ENCODE data around the gene PXDN.

Gene PXDN

GRCh38 chr2:1674276-1674675, 70.0 kb downstream of the PXDN start:
- H3K27ac ChIP-seq (ENCODE audit: low read depth, low read length), result no peak overlapping the region
- no peaks in the 10 kb centered on the region for H3K79me2 ChIP-seq (ENCODE audit: control insufficient read depth, low read length)
- no peaks in the 10 kb centered on the region for H3F3A ChIP-seq (ENCODE audit: control insufficient read depth, insufficient read depth)
- no peaks in the 10 kb centered on the region for H3K4me1 ChIP-seq (ENCODE audit: control insufficient read depth, low read length)
- H4K20me1 ChIP-seq (ENCODE audit: control insufficient read depth, insufficient read depth, low read depth, low read length), result no peaks in the 10 kb centered on the region
- TF ChIP-seq, protein P1, sequence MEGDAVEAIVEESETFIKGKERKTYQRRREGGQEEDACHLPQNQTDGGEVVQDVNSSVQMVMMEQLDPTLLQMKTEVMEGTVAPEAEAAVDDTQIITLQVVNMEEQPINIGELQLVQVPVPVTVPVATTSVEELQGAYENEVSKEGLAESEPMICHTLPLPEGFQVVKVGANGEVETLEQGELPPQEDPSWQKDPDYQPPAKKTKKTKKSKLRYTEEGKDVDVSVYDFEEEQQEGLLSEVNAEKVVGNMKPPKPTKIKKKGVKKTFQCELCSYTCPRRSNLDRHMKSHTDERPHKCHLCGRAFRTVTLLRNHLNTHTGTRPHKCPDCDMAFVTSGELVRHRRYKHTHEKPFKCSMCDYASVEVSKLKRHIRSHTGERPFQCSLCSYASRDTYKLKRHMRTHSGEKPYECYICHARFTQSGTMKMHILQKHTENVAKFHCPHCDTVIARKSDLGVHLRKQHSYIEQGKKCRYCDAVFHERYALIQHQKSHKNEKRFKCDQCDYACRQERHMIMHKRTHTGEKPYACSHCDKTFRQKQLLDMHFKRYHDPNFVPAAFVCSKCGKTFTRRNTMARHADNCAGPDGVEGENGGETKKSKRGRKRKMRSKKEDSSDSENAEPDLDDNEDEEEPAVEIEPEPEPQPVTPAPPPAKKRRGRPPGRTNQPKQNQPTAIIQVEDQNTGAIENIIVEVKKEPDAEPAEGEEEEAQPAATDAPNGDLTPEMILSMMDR (IDR thresholded peaks at IDR 0.05; ENCODE audit: low read depth, low read length, poor library complexity, severe bottlenecking), result no peak
- no peak for TF ChIP-seq EZH2phosphoT487 (IDR thresholded peaks at IDR 0.05; ENCODE audit: borderline replicate concordance, low read length)
- no peaks in the 10 kb centered on the region for H3K9me2 ChIP-seq (replicated peaks; ENCODE audit: control insufficient read depth, low read length)
- no peak overlapping the region for H3K4me3 ChIP-seq (ENCODE audit: low read length)
- peaks cover 18% of the 10 kb centered on the region; the same call in 1 of the 2 replicates for H3K9me3 ChIP-seq (ENCODE audit: control insufficient read depth, insufficient read depth, low read length)
- H3K4me2 ChIP-seq (ENCODE audit: low read length), result no peak overlapping the region
- no peaks in the 10 kb centered on the region for H3K36me3 ChIP-seq (ENCODE audit: control insufficient read depth, low read length)
- H3K27me3 ChIP-seq (ENCODE audit: control insufficient read depth, low read length), result no peaks in the 10 kb centered on the region

DNA sequence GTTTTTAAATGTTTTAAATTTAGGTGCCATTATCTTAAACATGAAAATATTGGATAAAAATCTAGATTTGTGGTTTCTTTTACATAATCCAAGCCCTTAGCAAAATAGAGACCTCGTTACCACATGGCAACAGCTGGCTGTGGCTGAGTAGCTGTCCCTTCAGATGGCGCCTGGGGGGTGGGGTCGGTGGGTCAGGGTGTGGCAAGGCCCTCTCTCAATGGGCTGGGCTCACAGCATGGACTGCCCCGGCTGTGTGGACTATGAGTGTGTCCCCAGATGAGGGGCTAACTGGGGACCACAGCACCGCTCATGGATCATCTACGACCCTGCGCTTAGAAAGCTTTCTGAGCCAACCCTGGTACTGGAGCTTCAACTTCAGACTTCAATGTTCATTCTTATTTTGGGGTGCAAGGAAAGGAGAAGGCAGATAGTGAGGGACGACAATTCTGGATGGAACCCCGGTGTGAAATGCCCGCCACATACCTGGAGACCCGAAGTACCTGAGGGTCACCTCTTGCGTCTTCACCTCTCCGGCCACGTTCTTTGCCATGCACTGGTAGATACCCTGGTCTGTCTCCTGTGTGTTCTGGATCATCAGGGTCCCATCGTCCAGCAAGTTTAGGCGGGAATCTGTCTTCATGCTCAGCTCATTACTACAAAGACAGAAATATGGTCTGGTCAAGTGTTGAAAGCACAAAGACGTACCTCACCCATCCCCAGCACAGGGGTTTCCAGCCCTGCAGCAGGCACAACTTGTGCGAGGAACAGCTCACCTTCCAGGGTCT, 71.0 kb downstream of the PXDN start:
- Histone ChIP-seq H3K27me3 (ENCODE audit: control insufficient read depth, low read length) (no peaks in the 10 kb centered on the region), H3K9me3 (ENCODE audit: control insufficient read depth, insufficient read depth, low read length) (peaks cover 13% of the 10 kb centered on the region; the same call in 1 of the 2 replicates), H3K36me3 (ENCODE audit: control insufficient read depth, low read length) (no peaks in the 10 kb centered on the region)

DNA sequence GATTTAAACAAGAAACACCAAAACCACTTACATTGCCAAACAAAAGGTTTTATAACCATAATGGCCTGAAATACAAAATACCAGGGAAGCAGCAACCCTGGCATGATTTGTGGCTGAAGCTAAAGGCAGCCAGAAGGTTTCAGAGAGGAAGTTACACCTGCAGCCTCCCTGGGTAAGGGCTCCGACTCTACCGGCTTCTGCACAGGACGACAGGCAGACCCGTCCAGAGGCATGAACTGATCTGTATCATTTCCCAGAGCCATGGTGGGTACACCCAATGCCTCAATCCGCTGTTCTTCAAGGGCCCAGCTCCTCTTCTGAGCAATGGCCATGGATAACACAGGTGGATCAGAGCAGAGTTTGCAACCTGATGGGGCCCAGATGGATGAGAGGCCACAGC, 71.6 kb downstream of the PXDN start:
- no peaks in the 10 kb centered on the region for H4K20me1 ChIP-seq (ENCODE audit: control insufficient read depth, insufficient read depth, low read depth, low read length)
- no peak overlapping the region for H3K4me2 ChIP-seq (ENCODE audit: low read length)
- H3K27me3 ChIP-seq (ENCODE audit: control insufficient read depth, low read length), result no peaks in the 10 kb centered on the region
- no peaks in the 10 kb centered on the region for H3K36me3 ChIP-seq (ENCODE audit: control insufficient read depth, low read length)
- H3K79me2 ChIP-seq (ENCODE audit: control insufficient read depth, low read length), result no peaks in the 10 kb centered on the region
- no peaks in the 10 kb centered on the region for H3K4me1 ChIP-seq (ENCODE audit: control insufficient read depth, low read length)
- H3K9me2 ChIP-seq (replicated peaks; ENCODE audit: control insufficient read depth, low read length), result no peaks in the 10 kb centered on the region
- H3F3A ChIP-seq (ENCODE audit: control insufficient read depth, insufficient read depth), result no peaks in the 10 kb centered on the region
- H3K4me3 ChIP-seq (ENCODE audit: low read length), result no peak overlapping the region
- no peak for TF ChIP-seq EZH2phosphoT487 (IDR thresholded peaks at IDR 0.05; ENCODE audit: borderline replicate concordance, low read length)
- TF ChIP-seq, protein P1 (IDR thresholded peaks at IDR 0.05; ENCODE audit: low read depth, low read length, poor library complexity, severe bottlenecking), result no peak
- no peak overlapping the region for H3K27ac ChIP-seq (ENCODE audit: low read depth, low read length)
- H3K9me3 ChIP-seq (ENCODE audit: control insufficient read depth, insufficient read depth, low read length), result peaks cover 10% of the 10 kb centered on the region; the same call in 1 of the 2 replicates

More for the DNA sequence above, 71.0 kb downstream of the PXDN start:
- H3K9me2 ChIP-seq (replicated peaks; ENCODE audit: control insufficient read depth, low read length), result no peaks in the 10 kb centered on the region
- H3K4me2 ChIP-seq (ENCODE audit: low read length), result no peak overlapping the region
- H3K4me3 ChIP-seq (ENCODE audit: low read length), result no peak overlapping the region
- TF ChIP-seq, protein P1 (IDR thresholded peaks at IDR 0.05; ENCODE audit: low read depth, low read length, poor library complexity, severe bottlenecking), result no peak
- TF ChIP-seq EZH2phosphoT487 (IDR thresholded peaks at IDR 0.05; ENCODE audit: borderline replicate concordance, low read length), result no peak
- H3K79me2 ChIP-seq (ENCODE audit: control insufficient read depth, low read length), result no peaks in the 10 kb centered on the region
- H3K4me1 ChIP-seq (ENCODE audit: control insufficient read depth, low read length), result no peaks in the 10 kb centered on the region
- no peaks in the 10 kb centered on the region for H3F3A ChIP-seq (ENCODE audit: control insufficient read depth, insufficient read depth)
- H4K20me1 ChIP-seq (ENCODE audit: control insufficient read depth, insufficient read depth, low read depth, low read length), result no peaks in the 10 kb centered on the region
- no peak overlapping the region for H3K27ac ChIP-seq (ENCODE audit: low read depth, low read length)

Measured in DOHH2 (cell line).